ENCODE data around the gene FMNL3.

FMNL3 gene

GRCh38 chr12:49652921-49653520 is 54.2 kb downstream of the FMNL3 start:
- no peak overlapping the region for H3K9ac ChIP-seq (ENCODE audit: low read length)
- H3K4me3 ChIP-seq (ENCODE audit: low read length) = no peak overlapping the region
- no peaks in the 10 kb centered on the region for H3K9me3 ChIP-seq (ENCODE audit: control insufficient read depth, low read length)
- peaks cover 15% of the 10 kb centered on the region for H3K4me1 ChIP-seq (ENCODE audit: control insufficient read depth, insufficient read depth, low read length)
- H3K27me3 ChIP-seq (ENCODE audit: control insufficient read depth, insufficient read depth, low read length) = no peaks in the 10 kb centered on the region
- H3K36me3 ChIP-seq (ENCODE audit: control insufficient read depth, insufficient read depth, low read length) = no peaks in the 10 kb centered on the region

- no peak overlapping the region for H3K9ac ChIP-seq (ENCODE audit: low read length)
- no peaks in the 10 kb centered on the region for H3K36me3 ChIP-seq (ENCODE audit: control insufficient read depth, insufficient read depth, low read length)
- no peaks in the 10 kb centered on the region for H3K27me3 ChIP-seq (ENCODE audit: control insufficient read depth, insufficient read depth, low read length)
- H3K4me3 ChIP-seq (ENCODE audit: low read length) = no peak overlapping the region
- no peaks in the 10 kb centered on the region for H3K9me3 ChIP-seq (ENCODE audit: control insufficient read depth, low read length)
- H3K4me1 ChIP-seq (ENCODE audit: control insufficient read depth, insufficient read depth, low read length) = peaks cover 17% of the 10 kb centered on the region
Observed at GRCh38 chr12:49651855-49652254, 55.4 kb downstream of the FMNL3 start.

- Histone ChIP-seq H3K9ac (ENCODE audit: low read length) (no peak overlapping the region), H3K27me3 (ENCODE audit: control insufficient read depth, insufficient read depth, low read length) (no peaks in the 10 kb centered on the region), H3K9me3 (ENCODE audit: control insufficient read depth, low read length) (no peaks in the 10 kb centered on the region), H3K4me1 (ENCODE audit: control insufficient read depth, insufficient read depth, low read length) (peaks cover 27% of the 10 kb centered on the region), H3K36me3 (ENCODE audit: control insufficient read depth, insufficient read depth, low read length) (no peaks in the 10 kb centered on the region), H3K4me3 (ENCODE audit: low read length) (no peak overlapping the region)
Observed at GRCh38 chr12:49649892-49650291, 57.3 kb downstream of the FMNL3 start.

GRCh38 chr12:49649445-49649844 is 57.8 kb downstream of the FMNL3 start:
- no peaks in the 10 kb centered on the region for H3K36me3 ChIP-seq (ENCODE audit: control insufficient read depth, insufficient read depth, low read length)
- no peaks in the 10 kb centered on the region for H3K27me3 ChIP-seq (ENCODE audit: control insufficient read depth, insufficient read depth, low read length)
- H3K4me3 ChIP-seq (ENCODE audit: low read length) = no peak overlapping the region
- H3K9ac ChIP-seq (ENCODE audit: low read length) = no peak overlapping the region
- no peaks in the 10 kb centered on the region for H3K9me3 ChIP-seq (ENCODE audit: control insufficient read depth, low read length)
- peaks cover 31% of the 10 kb centered on the region for H3K4me1 ChIP-seq (ENCODE audit: control insufficient read depth, insufficient read depth, low read length)

- Histone ChIP-seq H3K9me3 (ENCODE audit: control insufficient read depth, low read length) (no peaks in the 10 kb centered on the region), H3K27me3 (ENCODE audit: control insufficient read depth, insufficient read depth, low read length) (no peaks in the 10 kb centered on the region), H3K4me3 (ENCODE audit: low read length) (no peak overlapping the region), H3K4me1 (ENCODE audit: control insufficient read depth, insufficient read depth, low read length) (peaks cover 35% of the 10 kb centered on the region), H3K36me3 (ENCODE audit: control insufficient read depth, insufficient read depth, low read length) (no peaks in the 10 kb centered on the region), H3K9ac (ENCODE audit: low read length) (no peak overlapping the region)
Observed at GRCh38 chr12:49648712-49649003, 58.5 kb downstream of the FMNL3 start.

- H3K9me3 ChIP-seq (ENCODE audit: control insufficient read depth, low read length) = no peaks in the 10 kb centered on the region
- H3K9ac ChIP-seq (ENCODE audit: low read length) = no peak overlapping the region
- no peaks in the 10 kb centered on the region for H3K27me3 ChIP-seq (ENCODE audit: control insufficient read depth, insufficient read depth, low read length)
- H3K4me1 ChIP-seq (ENCODE audit: control insufficient read depth, insufficient read depth, low read length) = peaks cover 35% of the 10 kb centered on the region
- no peak overlapping the region for H3K4me3 ChIP-seq (ENCODE audit: low read length)
- H3K36me3 ChIP-seq (ENCODE audit: control insufficient read depth, insufficient read depth, low read length) = no peaks in the 10 kb centered on the region
Observed at GRCh38 chr12:49647827-49648711, 59.1 kb downstream of the FMNL3 start.

GRCh38 chr12:49646871-49647654 is 60.1 kb downstream of the FMNL3 start:
- no peak overlapping the region for H3K9ac ChIP-seq (ENCODE audit: low read length)
- H3K4me1 ChIP-seq (ENCODE audit: control insufficient read depth, insufficient read depth, low read length) = peaks cover 35% of the 10 kb centered on the region
- no peak overlapping the region for H3K4me3 ChIP-seq (ENCODE audit: low read length)
- no peaks in the 10 kb centered on the region for H3K9me3 ChIP-seq (ENCODE audit: control insufficient read depth, low read length)
- H3K36me3 ChIP-seq (ENCODE audit: control insufficient read depth, insufficient read depth, low read length) = no peaks in the 10 kb centered on the region
- no peaks in the 10 kb centered on the region for H3K27me3 ChIP-seq (ENCODE audit: control insufficient read depth, insufficient read depth, low read length)

- no peaks in the 10 kb centered on the region for H3K36me3 ChIP-seq (ENCODE audit: control insufficient read depth, insufficient read depth, low read length)
- H3K9ac ChIP-seq (ENCODE audit: low read length) = no peak overlapping the region
- H3K27me3 ChIP-seq (ENCODE audit: control insufficient read depth, insufficient read depth, low read length) = no peaks in the 10 kb centered on the region
- no peaks in the 10 kb centered on the region for H3K9me3 ChIP-seq (ENCODE audit: control insufficient read depth, low read length)
- H3K4me3 ChIP-seq (ENCODE audit: low read length) = no peak overlapping the region
- peaks cover 35% of the 10 kb centered on the region for H3K4me1 ChIP-seq (ENCODE audit: control insufficient read depth, insufficient read depth, low read length)
Observed at GRCh38 chr12:49646331-49646830, 60.8 kb downstream of the FMNL3 start.

GRCh38 chr12:49645146-49646039 is 61.8 kb downstream of the FMNL3 start:
- H3K9ac ChIP-seq (ENCODE audit: low read length) = no peak overlapping the region
- no peaks in the 10 kb centered on the region for H3K9me3 ChIP-seq (ENCODE audit: control insufficient read depth, low read length)
- H3K4me3 ChIP-seq (ENCODE audit: low read length) = no peak overlapping the region
- no peaks in the 10 kb centered on the region for H3K27me3 ChIP-seq (ENCODE audit: control insufficient read depth, insufficient read depth, low read length)
- no peaks in the 10 kb centered on the region for H3K36me3 ChIP-seq (ENCODE audit: control insufficient read depth, insufficient read depth, low read length)
- peaks cover 35% of the 10 kb centered on the region for H3K4me1 ChIP-seq (ENCODE audit: control insufficient read depth, insufficient read depth, low read length)

- Histone ChIP-seq H3K4me1 (ENCODE audit: control insufficient read depth, insufficient read depth, low read length) (peaks cover 35% of the 10 kb centered on the region), H3K9me3 (ENCODE audit: control insufficient read depth, low read length) (no peaks in the 10 kb centered on the region), H3K4me3 (ENCODE audit: low read length) (no peak overlapping the region), H3K9ac (ENCODE audit: low read length) (no peak overlapping the region), H3K36me3 (ENCODE audit: control insufficient read depth, insufficient read depth, low read length) (no peaks in the 10 kb centered on the region), H3K27me3 (ENCODE audit: control insufficient read depth, insufficient read depth, low read length) (no peaks in the 10 kb centered on the region)
Observed at GRCh38 chr12:49644620-49644994, 62.6 kb downstream of the FMNL3 start.

- H3K4me3 ChIP-seq (ENCODE audit: low read length) = no peak overlapping the region
- H3K27me3 ChIP-seq (ENCODE audit: control insufficient read depth, insufficient read depth, low read length) = no peaks in the 10 kb centered on the region
- H3K4me1 ChIP-seq (ENCODE audit: control insufficient read depth, insufficient read depth, low read length) = peaks cover 31% of the 10 kb centered on the region
- no peaks in the 10 kb centered on the region for H3K9me3 ChIP-seq (ENCODE audit: control insufficient read depth, low read length)
- no peaks in the 10 kb centered on the region for H3K36me3 ChIP-seq (ENCODE audit: control insufficient read depth, insufficient read depth, low read length)
- H3K9ac ChIP-seq (ENCODE audit: low read length) = no peak overlapping the region
Observed at GRCh38 chr12:49643961-49644619, 63.1 kb downstream of the FMNL3 start.

Data from mucosa of stomach (tissue), 1 donor.